ENCODE data around the gene PLPP1.

GRCh38 chr5:55492449-55492848, 42.3 kb downstream of the PLPP1 start:
- no peak for TF ChIP-seq SP1 (IDR thresholded peaks at IDR 0.05)
- TF ChIP-seq FOXA1 (IDR thresholded peaks at IDR 0.05) = no peak
- TF ChIP-seq TARDBP (IDR thresholded peaks at IDR 0.05) = no peak
- TF ChIP-seq, protein P1, sequence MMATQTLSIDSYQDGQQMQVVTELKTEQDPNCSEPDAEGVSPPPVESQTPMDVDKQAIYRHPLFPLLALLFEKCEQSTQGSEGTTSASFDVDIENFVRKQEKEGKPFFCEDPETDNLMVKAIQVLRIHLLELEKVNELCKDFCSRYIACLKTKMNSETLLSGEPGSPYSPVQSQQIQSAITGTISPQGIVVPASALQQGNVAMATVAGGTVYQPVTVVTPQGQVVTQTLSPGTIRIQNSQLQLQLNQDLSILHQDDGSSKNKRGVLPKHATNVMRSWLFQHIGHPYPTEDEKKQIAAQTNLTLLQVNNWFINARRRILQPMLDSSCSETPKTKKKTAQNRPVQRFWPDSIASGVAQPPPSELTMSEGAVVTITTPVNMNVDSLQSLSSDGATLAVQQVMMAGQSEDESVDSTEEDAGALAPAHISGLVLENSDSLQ (IDR thresholded peaks at IDR 0.05) = no peak
- TF ChIP-seq FOXK2 (IDR thresholded peaks at IDR 0.05) = no peak
- no peak for TF ChIP-seq BHLHE40 (IDR thresholded peaks at IDR 0.05; ENCODE audit: borderline replicate concordance)
- TF ChIP-seq FOXM1 (IDR thresholded peaks at IDR 0.05; ENCODE audit: borderline replicate concordance) = no peak
- TF ChIP-seq ARNT (IDR thresholded peaks at IDR 0.05) = no peak
